OCI-LY1 (cell line): ENCODE data around the gene UGT3A2.

Source experiments
- CTCF ChIP-seq: fragments of 200-600 bp; sonication (generic), shearing (Covaris generic); IDR thresholded peaks from 2 replicates; pipeline ENCODE4 v1.5.1; 2017; ENCODE audit warnings: mild to moderate bottlenecking, antibody characterized with exemption, low read length, moderate library complexity, mixed read lengths
- EZH2 ChIP-seq: fragments of 200-600 bp; sonication (generic), shearing (Covaris generic); IDR thresholded peaks from 2 replicates; pipeline ENCODE4 v1.8.0; 2017; ENCODE audit warnings: borderline replicate concordance, mixed run types, mild to moderate bottlenecking, antibody characterized with exemption, low read length, moderate library complexity, mixed read lengths

- TF ChIP-seq EZH2 (no peak), CTCF (no peak)
Measured at GRCh38 chr5:36035696-36036095, 31.0 kb downstream of the UGT3A2 start.
